ACC112 (cell line): ENCODE results near the gene ZNF566.
A peak's percentile ranks its signal among the peaks of the same experiment; 100 is the strongest.
"Not testable (repeated sequence)": the region's sequence is repeated elsewhere in the genome, so short reads cannot be mapped to it uniquely, and the experiment has no call there.

Source experiments
- H2AFZ ChIP-seq: fragments of 200-600 bp; sonication (generic); one replicate; pipeline ENCODE4 v1.6.0; 2017; ENCODE audit warnings: antibody characterized with exemption, low read length; ENCODE audit not compliant: unreplicated experiment
- H3K27ac ChIP-seq: fragments of 200-600 bp; sonication (generic); 2 replicates; pipeline ENCODE4 v1.5.1; 2014; ENCODE audit warnings: low read depth, mild to moderate bottlenecking, antibody characterized with exemption, low read length, moderate library complexity
- H3K27me3 ChIP-seq: fragments of 200-600 bp; sonication (generic); 2 replicates; pipeline ENCODE4 v1.6.1; 2014; ENCODE audit warnings: mild to moderate bottlenecking, antibody characterized with exemption, low read length, moderate library complexity, mixed read lengths; ENCODE audit not compliant: insufficient read depth
- H3K36me3 ChIP-seq: fragments of 200-600 bp; sonication (generic); 2 replicates; pipeline ENCODE4 v1.6.1; 2016; ENCODE audit warnings: mild to moderate bottlenecking, antibody characterized with exemption, low read length, moderate library complexity, mixed read lengths; ENCODE audit not compliant: insufficient read depth
- H3K4me1 ChIP-seq: fragments of 200-600 bp; sonication (generic); one replicate; pipeline ENCODE4 v1.6.1; 2016; ENCODE audit warnings: low read length, mixed read lengths; ENCODE audit not compliant: insufficient read depth, unreplicated experiment, control insufficient read depth
- H3K4me3 ChIP-seq: fragments of 200-600 bp; sonication (generic); 2 replicates; pipeline ENCODE4 v1.5.1; 2014; ENCODE audit warnings: mild to moderate bottlenecking, low read depth, low read length
- H3K79me2 ChIP-seq: fragments of 200-600 bp; sonication (generic); one replicate; pipeline ENCODE4 v1.6.0; 2016; ENCODE audit warnings: low read length; ENCODE audit not compliant: control insufficient read depth, unreplicated experiment, insufficient read depth

Gene ZNF566

DNA sequence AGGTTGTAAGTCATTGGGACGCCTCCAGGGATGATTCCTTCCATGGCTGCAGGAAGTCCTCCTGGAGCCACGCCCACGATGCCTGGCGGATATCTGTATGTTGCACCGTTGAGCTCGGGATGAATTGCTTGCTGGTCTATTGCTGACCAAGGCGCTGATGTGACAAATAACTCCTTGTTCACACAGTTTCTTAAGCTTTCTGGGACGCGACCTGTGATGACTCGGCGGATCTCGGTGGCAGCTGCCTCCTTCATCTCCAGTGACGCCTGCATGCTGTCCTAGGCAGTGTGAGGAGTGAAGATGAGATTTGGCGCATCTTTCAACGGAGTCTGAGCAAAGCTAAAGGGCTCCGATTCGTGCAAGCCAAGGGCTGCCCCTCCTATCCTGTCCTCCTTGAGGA, 7.6 kb upstream of the ZNF566 start:
- Histone ChIP-seq H3K79me2 (no peaks in the 10 kb centered on the region), H3K27me3 (no peaks in the 10 kb centered on the region), H3K36me3 (no peaks in the 10 kb centered on the region), H3K27ac (no peak overlapping the region), H3K4me1 (no peaks in the 10 kb centered on the region), H2AFZ (no peak overlapping the region), H3K4me3 (no peak overlapping the region)

DNA sequence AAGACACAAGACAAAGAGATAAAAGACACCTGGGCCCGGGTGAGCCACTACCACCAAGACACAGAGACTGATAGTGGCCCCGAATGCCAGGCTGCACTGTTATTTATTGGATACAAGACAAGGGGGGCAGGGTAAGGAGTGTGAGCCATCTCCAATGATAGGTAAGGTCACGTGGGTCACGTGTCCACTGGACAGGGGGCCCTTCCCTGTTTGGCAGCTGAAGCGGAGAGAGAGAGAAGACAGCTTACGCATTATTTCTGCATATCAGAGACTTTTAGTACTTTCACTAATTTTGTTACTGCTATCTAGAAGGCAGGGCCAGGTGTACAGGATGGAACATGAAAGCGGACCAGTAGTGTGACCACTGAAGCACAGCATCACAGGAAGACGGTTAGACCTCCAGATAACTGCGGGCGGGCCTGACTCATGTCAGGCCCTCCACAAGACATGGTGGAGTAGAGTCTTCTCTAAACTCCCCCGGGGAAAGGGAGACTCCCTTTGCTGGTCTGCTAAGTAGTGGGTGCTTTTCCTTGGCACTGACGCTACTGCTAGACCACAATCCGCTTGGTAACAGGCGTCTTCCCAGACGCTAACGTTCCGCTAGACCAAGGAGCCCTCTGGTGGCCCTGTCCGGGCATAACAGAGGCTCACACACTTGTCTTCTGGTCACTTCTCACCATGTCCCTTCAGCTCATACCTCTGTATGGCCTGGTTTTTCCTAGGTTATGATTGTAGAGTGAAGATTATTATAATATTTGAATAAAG, 3.5 kb upstream of the ZNF566 start:
- not testable (repeated sequence) for H3K4me3 ChIP-seq, H3K4me1 ChIP-seq, H3K36me3 ChIP-seq, H3K27me3 ChIP-seq, H2AFZ ChIP-seq, H3K27ac ChIP-seq
- peaks cover 13% of the 10 kb centered on the region for H3K79me2 ChIP-seq

DNA sequence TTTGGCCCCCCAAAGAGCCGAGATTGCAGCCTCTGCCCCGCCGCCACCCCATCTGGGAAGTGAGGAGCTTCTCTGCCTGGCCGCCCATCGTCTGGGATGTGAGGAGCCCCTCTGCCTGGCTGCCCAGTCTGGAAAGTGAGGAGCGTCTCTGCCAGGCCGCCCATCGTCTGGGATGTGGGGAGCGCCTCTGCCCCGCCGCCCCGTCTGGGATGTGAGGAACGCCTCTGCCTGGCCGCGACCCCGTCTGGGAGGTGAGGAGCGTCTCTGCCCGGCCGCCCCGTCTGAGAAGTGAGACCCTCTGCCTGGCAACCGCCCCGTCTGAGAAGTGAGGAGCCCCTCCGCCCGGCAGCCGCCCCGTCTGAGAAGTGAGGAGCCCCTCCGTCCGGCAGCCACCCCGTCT, 1.5 kb upstream of the ZNF566 start:
- not testable (repeated sequence) for H3K27ac ChIP-seq, H3K36me3 ChIP-seq, H3K4me3 ChIP-seq, H2AFZ ChIP-seq, H3K4me1 ChIP-seq, H3K27me3 ChIP-seq
- H3K79me2 ChIP-seq: peaks cover 13% of the 10 kb centered on the region

DNA sequence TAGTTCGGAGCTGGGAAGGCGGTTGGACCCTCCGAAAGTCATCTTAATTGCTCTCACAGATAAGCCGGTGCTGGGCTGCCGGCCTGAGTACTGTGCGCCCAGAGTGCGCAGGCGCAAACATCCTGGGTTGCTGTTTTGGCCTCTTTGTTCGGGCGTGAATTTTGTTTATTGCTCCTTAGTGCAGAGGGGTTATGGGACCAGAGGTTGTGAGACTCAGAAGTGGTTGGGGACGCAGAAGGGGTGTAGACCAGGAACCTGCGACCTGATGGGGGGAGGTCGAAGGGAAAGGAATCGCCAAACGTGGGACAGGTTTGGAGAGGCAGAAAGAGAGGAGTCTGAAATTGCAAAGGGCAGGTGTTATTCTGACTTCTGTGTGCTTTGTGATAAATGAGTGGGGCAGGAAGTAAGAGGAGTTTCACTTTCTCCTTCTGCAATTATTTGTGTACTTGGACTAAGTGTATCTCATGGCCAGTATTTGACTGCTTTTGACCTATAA, 607 bp upstream of the ZNF566 start:
- Histone ChIP-seq H3K4me1 (peaks cover 5% of the 10 kb centered on the region), H2AFZ (peak overlapping the region; percentile 90), H3K36me3 (no peaks in the 10 kb centered on the region), H3K4me3 (peak overlapping the region; percentile 95), H3K79me2 (peaks cover 13% of the 10 kb centered on the region), H3K27ac (peak overlapping the region; percentile 84), H3K27me3 (no peaks in the 10 kb centered on the region)

DNA sequence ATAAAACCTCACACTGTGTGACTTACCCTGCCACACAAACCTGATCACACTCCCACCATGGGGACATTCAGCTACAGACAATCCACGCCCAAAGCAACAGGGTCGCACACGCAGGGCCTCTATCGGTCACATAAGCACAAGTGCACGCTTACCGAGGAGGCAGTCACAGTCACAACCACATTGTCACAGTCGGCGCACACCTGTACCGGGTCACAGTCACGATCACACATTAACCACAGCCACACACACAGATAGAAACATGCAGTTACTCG, 579 bp downstream of the ZNF566 start:
- peak overlapping the region; percentile 95 for H3K4me3 ChIP-seq
- H3K4me1 ChIP-seq: peaks cover 5% of the 10 kb centered on the region

DNA sequence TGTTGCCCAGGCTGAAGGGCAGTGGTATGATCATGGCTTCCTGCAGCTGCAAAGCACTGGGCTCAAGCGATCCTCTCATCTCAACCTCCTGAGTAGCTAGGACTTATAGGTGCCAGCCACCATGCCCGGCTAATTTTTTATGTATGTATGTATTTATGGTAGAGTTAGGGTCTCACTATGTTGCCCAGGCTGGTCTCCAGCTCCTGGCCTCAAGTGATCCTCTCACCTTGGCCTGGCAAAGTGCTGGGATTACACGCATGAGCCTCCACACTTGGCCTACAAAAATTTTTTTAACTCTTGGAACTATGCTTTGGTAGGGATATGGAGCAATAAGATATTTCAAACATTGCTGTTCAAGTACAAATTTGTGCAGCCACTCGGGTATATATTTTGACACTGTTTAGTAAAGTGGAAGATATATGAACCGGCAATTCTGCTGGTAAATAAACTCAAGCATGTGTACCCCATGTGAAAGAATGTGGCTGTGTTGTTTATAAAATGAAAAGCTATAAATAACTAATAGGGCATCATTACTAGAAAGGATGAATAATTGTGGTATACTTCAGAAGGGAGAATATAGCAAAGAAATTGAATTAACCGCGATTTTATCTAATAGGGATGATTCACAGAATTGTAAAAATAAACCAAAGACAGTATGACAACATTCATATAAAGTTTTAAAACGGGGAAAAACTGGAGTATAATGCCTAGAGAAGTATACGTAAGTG, 1.1 kb downstream of the ZNF566 start:
- peaks cover 5% of the 10 kb centered on the region for H3K4me1 ChIP-seq
- no peaks in the 10 kb centered on the region for H3K36me3 ChIP-seq
- H3K79me2 ChIP-seq: peaks cover 13% of the 10 kb centered on the region
- H3K4me3 ChIP-seq: peak overlapping the region; percentile 95
- H3K27ac ChIP-seq: no peak overlapping the region
- peak overlapping the region; percentile 99 for H2AFZ ChIP-seq
- no peaks in the 10 kb centered on the region for H3K27me3 ChIP-seq

More for the DNA sequence above, 579 bp downstream of the ZNF566 start:
- Histone ChIP-seq H3K79me2 (peaks cover 13% of the 10 kb centered on the region), H2AFZ (peak overlapping the region; percentile 99), H3K36me3 (no peaks in the 10 kb centered on the region), H3K27me3 (no peaks in the 10 kb centered on the region), H3K27ac (no peak overlapping the region; the same call in 1 of the 2 replicates)

DNA sequence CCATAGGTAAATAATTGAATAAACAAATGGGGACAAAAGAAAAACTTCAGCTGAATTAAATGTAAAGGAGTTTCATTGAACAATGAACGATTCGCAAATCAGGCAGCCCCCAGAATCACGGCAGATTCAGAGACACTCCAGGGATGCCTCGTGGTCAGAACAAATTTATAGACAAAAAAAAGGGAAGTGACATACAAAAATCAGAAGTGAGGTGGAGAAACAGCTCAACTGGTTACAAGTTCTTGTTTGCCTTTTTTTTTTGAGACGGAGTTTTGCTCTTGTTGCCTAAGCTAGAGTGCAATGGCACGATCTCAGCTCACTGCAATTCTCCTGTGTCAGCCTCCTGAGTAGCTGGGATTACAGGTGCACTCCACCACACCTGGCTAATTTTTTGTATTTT, 5.7 kb downstream of the ZNF566 start:
- Histone ChIP-seq H3K27ac (no peak overlapping the region), H3K36me3 (no peaks in the 10 kb centered on the region), H3K79me2 (peaks cover 10% of the 10 kb centered on the region), H3K4me3 (no peak overlapping the region), H3K27me3 (no peaks in the 10 kb centered on the region), H3K4me1 (peaks cover 5% of the 10 kb centered on the region), H2AFZ (no peak overlapping the region)

DNA sequence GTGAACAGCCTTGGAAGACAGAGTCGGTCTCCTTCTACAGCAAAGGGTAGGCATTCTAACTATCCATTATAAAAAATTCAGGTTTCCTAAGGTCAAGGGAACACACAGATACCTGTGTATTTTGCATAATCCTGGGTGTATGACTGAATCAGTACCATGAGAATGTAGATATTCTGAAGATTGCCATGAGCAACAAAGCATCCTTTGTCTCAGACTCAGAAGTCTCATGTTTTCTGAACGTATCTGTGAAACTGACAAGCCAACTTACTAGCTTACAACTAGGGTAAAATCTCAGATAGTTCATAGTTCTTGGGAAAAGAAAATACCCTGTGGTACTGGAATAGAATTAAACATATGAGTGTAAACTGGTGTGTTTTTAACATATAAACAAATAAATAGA, 6.5 kb downstream of the ZNF566 start:
- Histone ChIP-seq H3K27ac (no peak overlapping the region), H3K4me1 (no peaks in the 10 kb centered on the region), H3K79me2 (peaks cover 2% of the 10 kb centered on the region), H3K36me3 (no peaks in the 10 kb centered on the region), H3K27me3 (no peaks in the 10 kb centered on the region), H2AFZ (no peak overlapping the region), H3K4me3 (no peak overlapping the region)

DNA sequence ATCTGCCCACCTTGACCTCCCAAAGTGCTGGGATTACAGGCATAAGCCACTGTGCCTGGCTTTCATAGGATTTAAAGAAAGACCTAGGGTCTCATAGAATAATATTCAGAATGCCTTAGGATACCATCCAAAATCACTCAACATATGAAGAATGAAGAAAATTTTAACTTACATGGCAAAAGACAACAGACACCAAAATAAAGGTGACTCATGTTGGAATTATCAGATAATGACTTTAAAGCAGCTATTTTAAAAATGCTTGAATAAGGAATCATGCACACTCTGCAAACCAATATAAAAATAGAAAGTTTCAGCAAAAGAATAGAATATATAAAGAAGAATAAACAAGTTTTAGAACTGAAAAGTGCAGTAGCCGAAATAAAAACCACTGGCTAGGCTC, 29.3 kb downstream of the ZNF566 start:
- Histone ChIP-seq H3K36me3 (peaks cover 2% of the 10 kb centered on the region; the same call in 1 of the 2 replicates), H3K4me3 (no peak overlapping the region), H3K4me1 (no peaks in the 10 kb centered on the region), H3K27me3 (no peaks in the 10 kb centered on the region), H2AFZ (no peak overlapping the region), H3K27ac (no peak overlapping the region), H3K79me2 (no peaks in the 10 kb centered on the region)

DNA sequence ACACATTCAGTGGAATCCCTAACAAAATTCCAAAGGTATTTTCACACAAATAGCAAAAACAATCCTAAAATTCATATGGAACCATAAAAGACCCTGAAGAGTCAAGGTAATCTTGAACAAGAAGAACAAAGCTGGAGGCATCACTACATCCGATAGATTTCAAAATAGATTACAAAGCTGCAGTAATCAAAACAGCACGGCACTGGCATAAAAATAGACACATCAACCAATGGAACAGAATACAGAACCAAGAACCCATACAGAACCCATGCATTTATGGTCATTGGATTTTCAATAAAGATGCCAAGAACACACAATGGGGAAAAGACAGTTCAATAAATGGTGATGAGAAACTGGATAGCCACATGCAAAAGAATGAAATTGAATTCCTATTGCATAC, 32.5 kb downstream of the ZNF566 start:
- Histone ChIP-seq H3K27me3 (no peaks in the 10 kb centered on the region), H3K36me3 (peaks cover 9% of the 10 kb centered on the region), H3K27ac (no peak overlapping the region), H2AFZ (no peak overlapping the region), H3K79me2 (no peaks in the 10 kb centered on the region), H3K4me1 (no peaks in the 10 kb centered on the region), H3K4me3 (no peak overlapping the region)
